HT-29 (cell line): Measurements from ENCODE around the gene API5. TPM values are rescaled to one million over a fixed set of nuclear protein-coding genes. Genes with fewer than 3 reads are reported as not detected.
A peak's percentile ranks its signal among the peaks of the same experiment; 100 is the strongest.

Experiments used
- DNase-seq: peaks from one replicate; pipeline ENCODE4 v3.0.0-alpha.2; 2015; ENCODE audit warnings: low spot score
- small RNA-seq: library from RNA; depleted of rRNA; stranded (forward); fragments of <200 nt; gene quantifications from one replicate; pipeline ENCODE3, GENCODE V24; 2014
- total RNA-seq: library from RNA; depleted of rRNA; stranded (reverse); fragments of >200 nt; shearing (Covaris generic); gene quantifications from 2 replicates; pipeline ENCODE4 v1.2.3, GENCODE V29; 2014; rRNA removed

Gene API5
- total RNA-seq, 1 experiment from 2014 or later: 66.1 TPM

GRCh38 chr11:43359422-43359818, 47.6 kb downstream of the API5 start:
- DNase-seq: peak; percentile 73

GRCh38 chr11:43360361-43361032, 48.7 kb downstream of the API5 start:
- peak; percentile 26 for DNase-seq

GRCh38 chr11:43366677-43367076, 54.9 kb downstream of the API5 start:
- DNase-seq: no peak

- DNase-seq: no peak
Measured at GRCh38 chr11:43367382-43368178, 55.8 kb downstream of the API5 start.

- no peak for DNase-seq
Measured at GRCh38 chr11:43376065-43376464, 64.3 kb downstream of the API5 start.

- DNase-seq: no peak
Measured at GRCh38 chr11:43376594-43376993, 64.8 kb downstream of the API5 start.

- no peak for DNase-seq
Measured at GRCh38 chr11:43377389-43377788, 65.6 kb downstream of the API5 start.

GRCh38 chr11:43378897-43379296, 67.1 kb downstream of the API5 start:
- no peak for DNase-seq

GRCh38 chr11:43381802-43382201, 70.0 kb downstream of the API5 start:
- DNase-seq: no peak

- DNase-seq: no peak
Measured at GRCh38 chr11:43382614-43383013, 70.8 kb downstream of the API5 start.

- DNase-seq: no peak
Measured at GRCh38 chr11:43384393-43384792, 72.6 kb downstream of the API5 start.

GRCh38 chr11:43392713-43393112, 80.9 kb downstream of the API5 start:
- no peak for DNase-seq

- DNase-seq: no peak
Measured at GRCh38 chr11:43393765-43394355, 82.1 kb downstream of the API5 start.

Small RNA genes within 50 kb of the gene (small RNA-seq; reads per million reads assigned to genes)
- gene RF00019: not detected

Other genes starting within 250 kb of the API5 start
- gene TTC17, start 46.9 kb downstream of the API5 start, total RNA-seq: 38.7 and 39.9 TPM in 2 replicates